ENCODE results near the gene GOLIM4. TPM values are rescaled to one million over a fixed set of nuclear protein-coding genes. Genes with fewer than 3 reads are reported as not detected.

GOLIM4 gene
- total RNA-seq, 1 donor from 2014 or later = 35.9 TPM

- H3K36me3 Mint-ChIP-seq (ENCODE audit: low read depth, unreplicated experiment) = no peaks in the 10 kb centered on the region
- H3K27me3 Mint-ChIP-seq (ENCODE audit: unreplicated experiment) = no peaks in the 10 kb centered on the region
- no peak for DNase-seq (ENCODE audit: low spot score)
- no peaks in the 10 kb centered on the region for H3K4me1 Mint-ChIP-seq (ENCODE audit: unreplicated experiment)
- no peak overlapping the region for H3K27ac Mint-ChIP-seq (ENCODE audit: unreplicated experiment)
- no peak for TF ChIP-seq CTCF (IDR thresholded peaks at IDR 0.05; ENCODE audit: unreplicated experiment)
- H3K9me3 Mint-ChIP-seq (ENCODE audit: unreplicated experiment) = no peaks in the 10 kb centered on the region
- no peak overlapping the region for H3K4me3 Mint-ChIP-seq (ENCODE audit: unreplicated experiment)
These were observed 126.2 kb downstream of the GOLIM4 start for GRCh38 chr3:167969548-167969947.

- H3K4me3 Mint-ChIP-seq (ENCODE audit: unreplicated experiment) = no peak overlapping the region
- no peaks in the 10 kb centered on the region for H3K27me3 Mint-ChIP-seq (ENCODE audit: unreplicated experiment)
- no peaks in the 10 kb centered on the region for H3K9me3 Mint-ChIP-seq (ENCODE audit: unreplicated experiment)
- no peak for DNase-seq (ENCODE audit: low spot score)
- TF ChIP-seq CTCF (IDR thresholded peaks at IDR 0.05; ENCODE audit: unreplicated experiment) = no peak
- H3K36me3 Mint-ChIP-seq (ENCODE audit: low read depth, unreplicated experiment) = no peaks in the 10 kb centered on the region
- H3K4me1 Mint-ChIP-seq (ENCODE audit: unreplicated experiment) = no peaks in the 10 kb centered on the region
- H3K27ac Mint-ChIP-seq (ENCODE audit: unreplicated experiment) = no peak overlapping the region
These were observed 128.3 kb downstream of the GOLIM4 start for GRCh38 chr3:167967257-167968036.
